HepG2 (cell line): Measurements from ENCODE around the gene DENND4B. TPM values are rescaled to one million over a fixed set of nuclear protein-coding genes. Genes with fewer than 3 reads are reported as not detected.

ENCODE experiments used
- ETV5 ChIP-seq: IDR thresholded peaks from 2 replicates; pipeline ENCODE4 v1.6.1; 2018; ENCODE audit warnings: missing biosample characterization, missing genetic modification reagents, inconsistent platforms, borderline replicate concordance
- FOXK1 ChIP-seq: sonication (generic); formaldehyde crosslinking; IDR thresholded peaks from 2 replicates; pipeline ENCODE4 v1.4.0; 2020; ENCODE audit warnings: low read depth, missing genetic modification reagents, borderline replicate concordance
- FOXP1 ChIP-seq, 2 experiments: fragments of 450-650 bp in 1 of 2; IDR thresholded peaks; 2 replicates each; pipeline ENCODE4 v1.6.1; 2017 to 2018; ENCODE audit warnings: antibody characterized with exemption in 1 of 2
- HNRNPL ChIP-seq: fragments of 200-400 bp; formaldehyde crosslinking; IDR thresholded peaks from 2 replicates; pipeline ENCODE4 v1.6.1; 2017; ENCODE audit warnings: mild to moderate bottlenecking, low read depth, low read length
- PCBP1 ChIP-seq: fragments of 200-400 bp; formaldehyde crosslinking; IDR thresholded peaks from 2 replicates; pipeline ENCODE4 v1.6.1; 2017; ENCODE audit warnings: mild to moderate bottlenecking, low read depth, low read length, borderline replicate concordance
- PRMT3 ChIP-seq: sonication (generic); formaldehyde crosslinking; IDR thresholded peaks from 2 replicates; pipeline ENCODE4 v1.8.1; 2022; ENCODE audit warnings: low read depth, mild to moderate bottlenecking, moderate library complexity, missing genetic modification reagents, borderline replicate concordance
- REXO4 ChIP-seq: sonication (generic); formaldehyde crosslinking; IDR thresholded peaks from 2 replicates; pipeline ENCODE4 v1.8.0; 2022; ENCODE audit warnings: missing genetic modification reagents, mild to moderate bottlenecking, borderline replicate concordance
- TCF7L2 ChIP-seq: IDR thresholded peaks from 2 replicates; pipeline ENCODE4 v1.6.1; 2011; ENCODE audit warnings: mild to moderate bottlenecking, low read depth, low read length, moderate library complexity
- ZBTB26 ChIP-seq: IDR thresholded peaks from 2 replicates; pipeline ENCODE4 v1.6.1; 2016; ENCODE audit warnings: missing compliant biosample characterization, missing genetic modification reagents, borderline replicate concordance
- ZNF101 ChIP-seq: sonication (generic); formaldehyde crosslinking; IDR thresholded peaks from 2 replicates; pipeline ENCODE4 v1.4.0; 2020; ENCODE audit warnings: mild to moderate bottlenecking, low read depth, missing genetic modification reagents, borderline replicate concordance
- ZNF33A ChIP-seq: sonication (generic); formaldehyde crosslinking; IDR thresholded peaks from 2 replicates; pipeline ENCODE4 v1.5.1; 2020; ENCODE audit warnings: missing genetic modification reagents, mild to moderate bottlenecking, moderate library complexity, borderline replicate concordance
- ZNF460 ChIP-seq: sonication (generic); formaldehyde crosslinking; IDR thresholded peaks from 2 replicates; pipeline ENCODE4 v1.5.1; 2020; ENCODE audit warnings: missing genetic modification reagents, mild to moderate bottlenecking, borderline replicate concordance
- ZNF781 ChIP-seq: sonication (generic); formaldehyde crosslinking; IDR thresholded peaks from 2 replicates; pipeline ENCODE4 v1.5.1; 2020; ENCODE audit warnings: borderline replicate concordance, mild to moderate bottlenecking, missing genetic modification reagents; ENCODE audit errors: not compliant biosample characterization
- polyA plus RNA-seq, 8 experiments: library from polyadenylated mRNA; depleted of rRNA in 3 of 8; stranded (reverse) in 7 of 8; unstranded in 1 of 8; fragments of >200 nt; fragmentation: Illumina TruSeq in 4 of 8; extraction: Trizol in 4 of 8; gene quantifications; 2 replicates each; pipeline versions ENCODE4 v1.2.1 to v1.2.3, GENCODE V29; 2011 to 2016; ENCODE audit warnings: low read depth in 4 of 8, missing spikeins in 1 of 8, mixed read lengths in 1 of 8; ENCODE audit not compliant: insufficient read depth in 1 of 8
- total RNA-seq, 5 experiments: library from RNA; depleted of rRNA; stranded (reverse); fragments of >200 nt; fragmentation: Illumina TruSeq; extraction: Trizol; gene quantifications; 2 replicates each; pipeline ENCODE4 v1.2.3, GENCODE V29; 2016; ENCODE audit warnings: low read depth in 1 of 5
- TF ChIP-seq, protein P1 (sequence below): sonication (generic); formaldehyde crosslinking; IDR thresholded peaks from 2 replicates; pipeline ENCODE4 v1.5.0; 2020; ENCODE audit warnings: mild to moderate bottlenecking, missing genetic modification reagents
- TF ChIP-seq, protein P2 (sequence below): sonication (generic); formaldehyde crosslinking; IDR thresholded peaks from 2 replicates; pipeline ENCODE4 v1.8.0; 2022; ENCODE audit warnings: mild to moderate bottlenecking, missing genetic modification reagents, moderate library complexity
- TF ChIP-seq, protein P3 (sequence below): sonication (generic); formaldehyde crosslinking; IDR thresholded peaks from 2 replicates; pipeline ENCODE4 v1.8.0; 2022; ENCODE audit warnings: missing genetic modification reagents, mild to moderate bottlenecking, borderline replicate concordance
- TF ChIP-seq, protein P4 (sequence below): sonication (generic); formaldehyde crosslinking; IDR thresholded peaks from 2 replicates; pipeline ENCODE4 v1.9.0; 2021; ENCODE audit warnings: missing genetic modification reagents, mild to moderate bottlenecking, borderline replicate concordance
- TF ChIP-seq, protein P5 (sequence below): sonication (generic); formaldehyde crosslinking; IDR thresholded peaks from 2 replicates; pipeline ENCODE4 v1.5.1; 2020; ENCODE audit warnings: mild to moderate bottlenecking, missing genetic modification reagents, borderline replicate concordance

DENND4B gene
- total and polyA plus RNA-seq, 2 of the 13 experiments (the other 11 are each of a cell fraction or from before 2014, with no cell fraction given), result 15.1 to 20.3 TPM

GRCh38 chr1:153958111-153958960 lies 11.8 kb upstream of the DENND4B start, which contains the start of gene CRTC2 (continued):
- TF ChIP-seq HNRNPL (no peak), REXO4 (CRISPR knock-in tag) (no peak), TCF7L2 (no peak), PCBP1 (no peak), FOXP1 (IDR thresholded peaks at IDR 0.05) (0 out of 2 replicates have a peak, but pooled peaks have one; percentile 20), FOXP1 (CRISPR knock-in tag; IDR thresholded peaks at IDR 0.05) (no peak), ZNF101 (CRISPR knock-in tag) (no peak; the same call in 1 of the 2 replicates), ZNF33A (CRISPR knock-in tag) (no peak), PRMT3 (CRISPR knock-in tag) (0 out of 2 replicates have a peak, but pooled peaks have one; percentile 50), ETV5 (CRISPR knock-in tag) (peak; percentile 86), ZBTB26 (CRISPR knock-in tag) (no peak), FOXK1 (CRISPR knock-in tag) (peak; percentile 99), ZNF460 (peak; percentile 17; the same call in 1 of the 2 replicates), ZNF781 (CRISPR knock-in tag) (no peak)
- TF ChIP-seq, protein P1, sequence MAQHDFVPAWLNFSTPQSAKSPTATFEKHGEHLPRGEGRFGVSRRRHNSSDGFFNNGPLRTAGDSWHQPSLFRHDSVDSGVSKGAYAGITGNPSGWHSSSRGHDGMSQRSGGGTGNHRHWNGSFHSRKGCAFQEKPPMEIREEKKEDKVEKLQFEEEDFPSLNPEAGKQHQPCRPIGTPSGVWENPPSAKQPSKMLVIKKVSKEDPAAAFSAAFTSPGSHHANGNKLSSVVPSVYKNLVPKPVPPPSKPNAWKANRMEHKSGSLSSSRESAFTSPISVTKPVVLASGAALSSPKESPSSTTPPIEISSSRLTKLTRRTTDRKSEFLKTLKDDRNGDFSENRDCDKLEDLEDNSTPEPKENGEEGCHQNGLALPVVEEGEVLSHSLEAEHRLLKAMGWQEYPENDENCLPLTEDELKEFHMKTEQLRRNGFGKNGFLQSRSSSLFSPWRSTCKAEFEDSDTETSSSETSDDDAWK (CRISPR knock-in tag), result no peak
- TF ChIP-seq, protein P2, sequence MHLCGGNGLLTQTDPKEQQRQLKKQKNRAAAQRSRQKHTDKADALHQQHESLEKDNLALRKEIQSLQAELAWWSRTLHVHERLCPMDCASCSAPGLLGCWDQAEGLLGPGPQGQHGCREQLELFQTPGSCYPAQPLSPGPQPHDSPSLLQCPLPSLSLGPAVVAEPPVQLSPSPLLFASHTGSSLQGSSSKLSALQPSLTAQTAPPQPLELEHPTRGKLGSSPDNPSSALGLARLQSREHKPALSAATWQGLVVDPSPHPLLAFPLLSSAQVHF (CRISPR knock-in tag), result peak; percentile 59; the same call in 1 of the 2 replicates
- TF ChIP-seq, protein P3, sequence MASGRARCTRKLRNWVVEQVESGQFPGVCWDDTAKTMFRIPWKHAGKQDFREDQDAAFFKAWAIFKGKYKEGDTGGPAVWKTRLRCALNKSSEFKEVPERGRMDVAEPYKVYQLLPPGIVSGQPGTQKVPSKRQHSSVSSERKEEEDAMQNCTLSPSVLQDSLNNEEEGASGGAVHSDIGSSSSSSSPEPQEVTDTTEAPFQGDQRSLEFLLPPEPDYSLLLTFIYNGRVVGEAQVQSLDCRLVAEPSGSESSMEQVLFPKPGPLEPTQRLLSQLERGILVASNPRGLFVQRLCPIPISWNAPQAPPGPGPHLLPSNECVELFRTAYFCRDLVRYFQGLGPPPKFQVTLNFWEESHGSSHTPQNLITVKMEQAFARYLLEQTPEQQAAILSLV (CRISPR knock-in tag), result peak; percentile 85; the same call in 1 of the 2 replicates
- TF ChIP-seq, protein P4, sequence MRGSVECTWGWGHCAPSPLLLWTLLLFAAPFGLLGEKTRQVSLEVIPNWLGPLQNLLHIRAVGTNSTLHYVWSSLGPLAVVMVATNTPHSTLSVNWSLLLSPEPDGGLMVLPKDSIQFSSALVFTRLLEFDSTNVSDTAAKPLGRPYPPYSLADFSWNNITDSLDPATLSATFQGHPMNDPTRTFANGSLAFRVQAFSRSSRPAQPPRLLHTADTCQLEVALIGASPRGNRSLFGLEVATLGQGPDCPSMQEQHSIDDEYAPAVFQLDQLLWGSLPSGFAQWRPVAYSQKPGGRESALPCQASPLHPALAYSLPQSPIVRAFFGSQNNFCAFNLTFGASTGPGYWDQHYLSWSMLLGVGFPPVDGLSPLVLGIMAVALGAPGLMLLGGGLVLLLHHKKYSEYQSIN (CRISPR knock-in tag), result no peak
- TF ChIP-seq, protein P5, sequence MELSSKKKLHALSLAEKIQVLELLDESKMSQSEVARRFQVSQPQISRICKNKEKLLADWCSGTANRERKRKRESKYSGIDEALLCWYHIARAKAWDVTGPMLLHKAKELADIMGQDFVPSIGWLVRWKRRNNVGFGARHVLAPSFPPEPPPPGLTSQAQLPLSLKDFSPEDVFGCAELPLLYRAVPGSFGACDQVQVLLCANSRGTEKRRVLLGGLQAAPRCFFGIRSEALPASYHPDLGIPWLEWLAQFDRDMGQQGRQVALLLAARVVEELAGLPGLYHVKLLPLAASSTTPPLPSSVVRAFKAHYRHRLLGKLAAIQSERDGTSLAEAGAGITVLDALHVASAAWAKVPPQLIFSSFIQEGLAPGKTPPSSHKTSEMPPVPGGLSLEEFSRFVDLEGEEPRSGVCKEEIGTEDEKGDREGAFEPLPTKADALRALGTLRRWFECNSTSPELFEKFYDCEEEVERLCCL (CRISPR knock-in tag), result no peak
